ENCODE measurements around the gene L3HYPDH. TPM values are rescaled to one million over a fixed set of nuclear protein-coding genes. Genes with fewer than 3 reads are reported as not detected.

The L3HYPDH gene
- polyA plus RNA-seq, 1 donor from 2014 or later: 14.9 TPM

DNA sequence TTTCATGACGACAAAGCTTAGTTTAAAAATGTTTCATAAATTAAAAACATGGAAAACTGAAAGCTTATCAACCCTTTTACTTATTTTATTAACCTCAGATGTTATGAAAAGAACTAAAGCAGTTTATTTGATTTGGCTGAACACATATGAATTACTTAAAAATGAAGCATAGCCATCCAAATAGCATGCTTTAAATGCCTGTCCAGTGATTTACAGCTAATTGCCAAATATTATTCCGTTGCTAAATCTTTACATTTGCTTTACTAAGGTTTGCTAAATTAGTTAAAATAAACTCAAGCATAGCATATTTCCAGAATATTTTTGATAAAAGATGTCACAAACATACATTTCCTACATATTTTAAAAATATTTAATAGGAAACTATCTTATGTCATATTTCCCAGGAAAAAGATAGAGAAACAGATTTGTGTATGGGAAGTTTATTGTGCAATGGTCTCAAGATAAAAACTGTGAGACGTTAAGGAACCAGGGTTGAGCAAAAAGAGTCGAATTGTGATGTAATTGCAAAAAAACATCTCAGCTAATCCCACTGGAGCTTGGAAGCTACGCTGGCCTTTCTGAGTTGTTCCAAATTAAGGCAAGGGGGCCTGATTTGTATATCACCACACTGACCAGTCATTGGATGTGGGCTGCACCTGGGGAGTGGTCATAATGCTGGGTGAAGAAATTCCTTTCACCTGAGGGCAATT is 44.8 kb downstream of the L3HYPDH start:
- Histone ChIP-seq H4K20me1 (ENCODE audit: insufficient read depth) (no peaks in the 10 kb centered on the region), H3K27ac (ENCODE audit: low read length) (no peak overlapping the region), H3K9ac (ENCODE audit: low read length) (no peak overlapping the region), H3K36me3 (ENCODE audit: insufficient read depth, low read length) (no peaks in the 10 kb centered on the region), H3K79me2 (replicated peaks; ENCODE audit: insufficient read depth, low read length) (no peaks in the 10 kb centered on the region), H3K9me3 (ENCODE audit: low read length) (no peaks in the 10 kb centered on the region), H3K27me3 (ENCODE audit: insufficient read depth, low read depth, low read length) (no peaks in the 10 kb centered on the region), H2AFZ (ENCODE audit: low read depth, low read length) (no peak overlapping the region), H3K4me2 (ENCODE audit: low read length) (no peak overlapping the region), H3K4me3 (ENCODE audit: low read length) (no peak overlapping the region), H3F3A (ENCODE audit: insufficient read depth, low read length, poor library complexity, severe bottlenecking) (no peaks in the 10 kb centered on the region), H3K9me2 (ENCODE audit: insufficient read depth, low read length) (no peaks in the 10 kb centered on the region)
- TF ChIP-seq, protein P1, sequence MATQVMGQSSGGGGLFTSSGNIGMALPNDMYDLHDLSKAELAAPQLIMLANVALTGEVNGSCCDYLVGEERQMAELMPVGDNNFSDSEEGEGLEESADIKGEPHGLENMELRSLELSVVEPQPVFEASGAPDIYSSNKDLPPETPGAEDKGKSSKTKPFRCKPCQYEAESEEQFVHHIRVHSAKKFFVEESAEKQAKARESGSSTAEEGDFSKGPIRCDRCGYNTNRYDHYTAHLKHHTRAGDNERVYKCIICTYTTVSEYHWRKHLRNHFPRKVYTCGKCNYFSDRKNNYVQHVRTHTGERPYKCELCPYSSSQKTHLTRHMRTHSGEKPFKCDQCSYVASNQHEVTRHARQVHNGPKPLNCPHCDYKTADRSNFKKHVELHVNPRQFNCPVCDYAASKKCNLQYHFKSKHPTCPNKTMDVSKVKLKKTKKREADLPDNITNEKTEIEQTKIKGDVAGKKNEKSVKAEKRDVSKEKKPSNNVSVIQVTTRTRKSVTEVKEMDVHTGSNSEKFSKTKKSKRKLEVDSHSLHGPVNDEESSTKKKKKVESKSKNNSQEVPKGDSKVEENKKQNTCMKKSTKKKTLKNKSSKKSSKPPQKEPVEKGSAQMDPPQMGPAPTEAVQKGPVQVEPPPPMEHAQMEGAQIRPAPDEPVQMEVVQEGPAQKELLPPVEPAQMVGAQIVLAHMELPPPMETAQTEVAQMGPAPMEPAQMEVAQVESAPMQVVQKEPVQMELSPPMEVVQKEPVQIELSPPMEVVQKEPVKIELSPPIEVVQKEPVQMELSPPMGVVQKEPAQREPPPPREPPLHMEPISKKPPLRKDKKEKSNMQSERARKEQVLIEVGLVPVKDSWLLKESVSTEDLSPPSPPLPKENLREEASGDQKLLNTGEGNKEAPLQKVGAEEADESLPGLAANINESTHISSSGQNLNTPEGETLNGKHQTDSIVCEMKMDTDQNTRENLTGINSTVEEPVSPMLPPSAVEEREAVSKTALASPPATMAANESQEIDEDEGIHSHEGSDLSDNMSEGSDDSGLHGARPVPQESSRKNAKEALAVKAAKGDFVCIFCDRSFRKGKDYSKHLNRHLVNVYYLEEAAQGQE (IDR thresholded peaks at IDR 0.05; ENCODE audit: borderline replicate concordance): no peak
- TF ChIP-seq SMC3 (conservative IDR thresholded peaks at IDR 0.05; ENCODE audit: poor library complexity) (no peak), MXI1 (conservative IDR thresholded peaks at IDR 0.05; ENCODE audit: poor library complexity, severe bottlenecking) (no peak), RAD21 (conservative IDR thresholded peaks at IDR 0.05) (no peak), EZH2 (IDR thresholded peaks at IDR 0.05; ENCODE audit: borderline replicate concordance, insufficient read depth, low read length, poor library complexity, severe bottlenecking) (no peak), EP300 (conservative IDR thresholded peaks at IDR 0.05; ENCODE audit: poor library complexity, severe bottlenecking) (no peak), POLR2AphosphoS5 (IDR thresholded peaks at IDR 0.05) (no peak), TAF1 (IDR thresholded peaks at IDR 0.05; ENCODE audit: low read depth) (no peak)
- TF ChIP-seq, protein P2, sequence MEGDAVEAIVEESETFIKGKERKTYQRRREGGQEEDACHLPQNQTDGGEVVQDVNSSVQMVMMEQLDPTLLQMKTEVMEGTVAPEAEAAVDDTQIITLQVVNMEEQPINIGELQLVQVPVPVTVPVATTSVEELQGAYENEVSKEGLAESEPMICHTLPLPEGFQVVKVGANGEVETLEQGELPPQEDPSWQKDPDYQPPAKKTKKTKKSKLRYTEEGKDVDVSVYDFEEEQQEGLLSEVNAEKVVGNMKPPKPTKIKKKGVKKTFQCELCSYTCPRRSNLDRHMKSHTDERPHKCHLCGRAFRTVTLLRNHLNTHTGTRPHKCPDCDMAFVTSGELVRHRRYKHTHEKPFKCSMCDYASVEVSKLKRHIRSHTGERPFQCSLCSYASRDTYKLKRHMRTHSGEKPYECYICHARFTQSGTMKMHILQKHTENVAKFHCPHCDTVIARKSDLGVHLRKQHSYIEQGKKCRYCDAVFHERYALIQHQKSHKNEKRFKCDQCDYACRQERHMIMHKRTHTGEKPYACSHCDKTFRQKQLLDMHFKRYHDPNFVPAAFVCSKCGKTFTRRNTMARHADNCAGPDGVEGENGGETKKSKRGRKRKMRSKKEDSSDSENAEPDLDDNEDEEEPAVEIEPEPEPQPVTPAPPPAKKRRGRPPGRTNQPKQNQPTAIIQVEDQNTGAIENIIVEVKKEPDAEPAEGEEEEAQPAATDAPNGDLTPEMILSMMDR (IDR thresholded peaks at IDR 0.05; ENCODE audit: poor library complexity, severe bottlenecking): no peak

DNA sequence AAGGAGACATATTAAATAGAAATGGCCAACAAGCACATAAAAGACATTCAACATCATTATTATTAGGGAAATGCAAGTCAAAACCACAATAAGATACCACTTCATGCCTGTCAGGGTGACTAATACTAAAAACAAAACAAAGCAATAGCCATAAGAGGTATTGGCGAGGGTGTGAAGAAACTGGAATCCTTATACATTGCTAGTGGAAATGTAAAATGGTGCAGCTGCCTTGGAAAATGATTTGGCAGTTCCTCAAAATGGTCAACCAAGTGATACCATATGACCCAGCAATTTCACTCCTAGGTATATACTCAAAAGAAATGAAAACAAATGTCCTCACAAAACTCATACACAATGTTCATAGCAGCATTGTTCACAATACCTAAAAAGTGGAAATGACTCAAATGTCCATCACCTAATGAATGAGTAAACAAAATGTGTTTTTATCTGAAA is 46.0 kb downstream of the L3HYPDH start:
- H3K9ac ChIP-seq (ENCODE audit: low read length): no peak overlapping the region
- H3K79me2 ChIP-seq (replicated peaks; ENCODE audit: insufficient read depth, low read length): no peaks in the 10 kb centered on the region
- H3K36me3 ChIP-seq (ENCODE audit: insufficient read depth, low read length): no peaks in the 10 kb centered on the region
- no peak overlapping the region for H3K27ac ChIP-seq (ENCODE audit: low read length)
- TF ChIP-seq TAF1 (IDR thresholded peaks at IDR 0.05; ENCODE audit: low read depth): no peak
- TF ChIP-seq, protein P2 (IDR thresholded peaks at IDR 0.05; ENCODE audit: poor library complexity, severe bottlenecking): no peak
- TF ChIP-seq EZH2 (IDR thresholded peaks at IDR 0.05; ENCODE audit: borderline replicate concordance, insufficient read depth, low read length, poor library complexity, severe bottlenecking): no peak
- TF ChIP-seq, protein P1 (IDR thresholded peaks at IDR 0.05; ENCODE audit: borderline replicate concordance): no peak
- TF ChIP-seq SMC3 (conservative IDR thresholded peaks at IDR 0.05; ENCODE audit: poor library complexity): no peak
- TF ChIP-seq POLR2AphosphoS5 (IDR thresholded peaks at IDR 0.05): no peak
- TF ChIP-seq EP300 (conservative IDR thresholded peaks at IDR 0.05; ENCODE audit: poor library complexity, severe bottlenecking): no peak
- TF ChIP-seq MXI1 (conservative IDR thresholded peaks at IDR 0.05; ENCODE audit: poor library complexity, severe bottlenecking): no peak
- no peak for TF ChIP-seq RAD21 (conservative IDR thresholded peaks at IDR 0.05)
- H4K20me1 ChIP-seq (ENCODE audit: insufficient read depth): no peaks in the 10 kb centered on the region
- no peak overlapping the region for H2AFZ ChIP-seq (ENCODE audit: low read depth, low read length)
- H3K27me3 ChIP-seq (ENCODE audit: insufficient read depth, low read depth, low read length): no peaks in the 10 kb centered on the region
- H3K9me2 ChIP-seq (ENCODE audit: insufficient read depth, low read length): no peaks in the 10 kb centered on the region
- no peak overlapping the region for H3K4me3 ChIP-seq (ENCODE audit: low read length)
- H3K4me2 ChIP-seq (ENCODE audit: low read length): no peak overlapping the region
- H3K9me3 ChIP-seq (ENCODE audit: low read length): no peaks in the 10 kb centered on the region
- H3F3A ChIP-seq (ENCODE audit: insufficient read depth, low read length, poor library complexity, severe bottlenecking): no peaks in the 10 kb centered on the region
